Lung (tissue), 12 donors: ENCODE data around the gene RNGTT. TPM values are rescaled to one million over a fixed set of nuclear protein-coding genes. Genes with fewer than 3 reads are reported as not detected.

Experiments
- ATAC-seq: fragments of 200-7000 bp; cut with Tn5 transposase; one replicate; pipeline ENCODE4 v1.9.1; 2020; ENCODE audit warnings: moderate number of reproducible peaks; ENCODE audit not compliant: insufficient read depth, low FRiP score
- DNase-seq, 3 donors: peaks; one replicate each; pipeline ENCODE4 v3.0.0-alpha.2; 2013 to 2017
- H3K27ac ChIP-seq, 2 donors: one replicate each; pipeline ENCODE4 v1.5.1; 2013; ENCODE audit warnings: mild to moderate bottlenecking in 2 of 2, moderate library complexity in 2 of 2, control low read depth in 1 of 2, inconsistent platforms in 1 of 2, low read depth in 1 of 2, low read length in 1 of 2
- H3K27me3 ChIP-seq, 3 donors: one replicate each; pipeline ENCODE4 v1.5.1; 2013; ENCODE audit warnings: low read length in 2 of 3; ENCODE audit not compliant: control insufficient read depth in 3 of 3, insufficient read depth in 3 of 3
- H3K36me3 ChIP-seq, 4 donors: one replicate each; pipeline ENCODE4 v1.5.1; 2013; ENCODE audit warnings: low read length in 4 of 4, mild to moderate bottlenecking in 1 of 4, moderate library complexity in 1 of 4; ENCODE audit not compliant: control insufficient read depth in 4 of 4, insufficient read depth in 4 of 4
- H3K4me1 ChIP-seq, 5 donors: one replicate each; pipeline ENCODE4 v1.5.1; 2013; ENCODE audit warnings: low read length in 5 of 5, mild to moderate bottlenecking in 2 of 5, moderate library complexity in 1 of 5; ENCODE audit not compliant: control insufficient read depth in 5 of 5, insufficient read depth in 5 of 5
- H3K4me3 ChIP-seq: one replicate; pipeline ENCODE4 v1.5.1; 2013; ENCODE audit warnings: mild to moderate bottlenecking, control low read depth, moderate library complexity
- H3K9ac ChIP-seq, 2 donors: one replicate each; pipeline ENCODE4 v1.5.1; 2013; ENCODE audit warnings: low read length in 2 of 2, control low read depth in 1 of 2; ENCODE audit not compliant: insufficient read depth in 1 of 2
- H3K9me3 ChIP-seq, 4 donors: one replicate each; pipeline ENCODE4 v1.5.1; 2013; ENCODE audit warnings: low read length in 3 of 4, mild to moderate bottlenecking in 1 of 4, moderate library complexity in 1 of 4; ENCODE audit not compliant: control insufficient read depth in 4 of 4, insufficient read depth in 3 of 4
- WGBS, 2 donors: extraction: QIAGEN DNeasy Blood & Tissue Kit; methylation state at CpG; one replicate each; pipeline ENCODE4 v1.1.7; 2013; 5-methylcytosine and 5-hydroxymethylcytosine counted together
- polyA plus RNA-seq, 2 donors: library from polyadenylated mRNA; stranded (reverse); fragments of 200-250 nt; gene quantifications; one replicate each; pipeline ENCODE4 v1.2.1, GENCODE V29; 2013
- total RNA-seq, 2 donors: library from RNA; depleted of rRNA in 1 of 2; stranded (reverse); fragments of >200 nt in 1 of 2; gene quantifications; one replicate each; pipeline ENCODE4 v1.2.1, GENCODE V29; 2014 to 2021
- TF ChIP-seq, protein P1 (sequence below): IDR thresholded peaks from 2 replicates; pipeline ENCODE4 v1.5.1; 2012; ENCODE audit warnings: mild to moderate bottlenecking; ENCODE audit errors: control extremely low read depth, extremely low read depth
- donor health status: control.
- donor health status: control.
- donor health status: Bipolar disorder and iron deficiency.
- donor health status: healthy.
- donor health status: DM: yes; HTN: yes; CAD: no.

RNGTT gene
- total and polyA plus RNA-seq, 4 donors, result 3.0 to 25.0 (median 9.2) TPM

- peaks cover 0 to 11% (median 4%) of the 10 kb centered on the region in 4 donors for H3K9me3 ChIP-seq
- peaks cover 0 to 3% (median 0%) of the 10 kb centered on the region in 5 donors for H3K4me1 ChIP-seq
- no peak overlapping the region for H3K9ac ChIP-seq
- H3K27me3 ChIP-seq, result no peaks in the 10 kb centered on the region
- ATAC-seq (no peak), DNase-seq (no peak)
- WGBS, 2 donors, result 85 to 87% methylated on average over 8 of the region's 8 CpGs
- no peak overlapping the region for H3K4me3 ChIP-seq
- H3K27ac ChIP-seq, result no peak overlapping the region
- TF ChIP-seq, protein P1, sequence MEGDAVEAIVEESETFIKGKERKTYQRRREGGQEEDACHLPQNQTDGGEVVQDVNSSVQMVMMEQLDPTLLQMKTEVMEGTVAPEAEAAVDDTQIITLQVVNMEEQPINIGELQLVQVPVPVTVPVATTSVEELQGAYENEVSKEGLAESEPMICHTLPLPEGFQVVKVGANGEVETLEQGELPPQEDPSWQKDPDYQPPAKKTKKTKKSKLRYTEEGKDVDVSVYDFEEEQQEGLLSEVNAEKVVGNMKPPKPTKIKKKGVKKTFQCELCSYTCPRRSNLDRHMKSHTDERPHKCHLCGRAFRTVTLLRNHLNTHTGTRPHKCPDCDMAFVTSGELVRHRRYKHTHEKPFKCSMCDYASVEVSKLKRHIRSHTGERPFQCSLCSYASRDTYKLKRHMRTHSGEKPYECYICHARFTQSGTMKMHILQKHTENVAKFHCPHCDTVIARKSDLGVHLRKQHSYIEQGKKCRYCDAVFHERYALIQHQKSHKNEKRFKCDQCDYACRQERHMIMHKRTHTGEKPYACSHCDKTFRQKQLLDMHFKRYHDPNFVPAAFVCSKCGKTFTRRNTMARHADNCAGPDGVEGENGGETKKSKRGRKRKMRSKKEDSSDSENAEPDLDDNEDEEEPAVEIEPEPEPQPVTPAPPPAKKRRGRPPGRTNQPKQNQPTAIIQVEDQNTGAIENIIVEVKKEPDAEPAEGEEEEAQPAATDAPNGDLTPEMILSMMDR, result no peak
- H3K36me3 ChIP-seq, result no peaks in the 10 kb centered on the region
Measured at GRCh38 chr6:88566746-88567534, 396.5 kb downstream of the RNGTT start.

- 82 to 84% methylated on average over 6 of the region's 6 CpGs for WGBS, 2 donors
- TF ChIP-seq, protein P1, result no peak
- H3K27me3 ChIP-seq, result no peaks in the 10 kb centered on the region
- no peaks in the 10 kb centered on the region for H3K36me3 ChIP-seq
- no peak overlapping the region for H3K4me3 ChIP-seq
- no peak overlapping the region for H3K27ac ChIP-seq
- peaks cover 0 to 3% (median 0%) of the 10 kb centered on the region in 5 donors for H3K4me1 ChIP-seq
- no peak overlapping the region for H3K9ac ChIP-seq
- DNase-seq (no peak), ATAC-seq (no peak)
- H3K9me3 ChIP-seq, result peaks cover 0 to 11% (median 4%) of the 10 kb centered on the region in 4 donors
Measured at GRCh38 chr6:88565836-88566235, 397.6 kb downstream of the RNGTT start.

GRCh38 chr6:88565409-88565811, 398.0 kb downstream of the RNGTT start:
- Histone ChIP-seq H3K9me3 (peaks cover 0 to 11% (median 4%) of the 10 kb centered on the region in 4 donors), H3K9ac (no peak overlapping the region), H3K27ac (no peak overlapping the region), H3K36me3 (no peaks in the 10 kb centered on the region), H3K4me1 (peaks cover 0 to 3% (median 0%) of the 10 kb centered on the region in 5 donors), H3K4me3 (no peak overlapping the region), H3K27me3 (no peaks in the 10 kb centered on the region)
- WGBS, 2 donors, result 90 to 96% methylated on average over 7 of the region's 7 CpGs
- no peak for DNase-seq
- TF ChIP-seq, protein P1, result no peak
- no peak for ATAC-seq
